Measurements from ENCODE around the gene PLCL1. TPM values are rescaled to one million over a fixed set of nuclear protein-coding genes. Genes with fewer than 3 reads are reported as not detected.

PLCL1 gene
- total RNA-seq, 1 donor from 2014 or later: 0.08 TPM

GRCh38 chr2:197839856-197840255 is 35.5 kb downstream of the PLCL1 start:
- Histone ChIP-seq H3K27me3 (ENCODE audit: control insufficient read depth, insufficient read depth, low read length) (no peaks in the 10 kb centered on the region), H3K4me3 (ENCODE audit: low read depth, low read length) (no peak overlapping the region), H3K36me3 (ENCODE audit: control insufficient read depth, insufficient read depth, low read length) (no peaks in the 10 kb centered on the region)
- TF ChIP-seq CTCF (IDR thresholded peaks at IDR 0.05; ENCODE audit: insufficient read depth, low read length, poor library complexity, severe bottlenecking): no peak
- no peak for DNase-seq (ENCODE audit: low read depth)

- no peak for DNase-seq (ENCODE audit: low read depth)
Measured at GRCh38 chr2:197846128-197846527, 41.7 kb downstream of the PLCL1 start.

GRCh38 chr2:197846777-197847176 is 42.4 kb downstream of the PLCL1 start:
- TF ChIP-seq CTCF (IDR thresholded peaks at IDR 0.05; ENCODE audit: insufficient read depth, low read length, poor library complexity, severe bottlenecking): no peak
- DNase-seq (ENCODE audit: low read depth): no peak
- Histone ChIP-seq H3K36me3 (ENCODE audit: control insufficient read depth, insufficient read depth, low read length) (no peaks in the 10 kb centered on the region), H3K27me3 (ENCODE audit: control insufficient read depth, insufficient read depth, low read length) (no peaks in the 10 kb centered on the region), H3K4me3 (ENCODE audit: low read depth, low read length) (no peak overlapping the region)

More at GRCh38 chr2:197846128-197846527, 41.7 kb downstream of the PLCL1 start:
- Histone ChIP-seq H3K27me3 (ENCODE audit: control insufficient read depth, insufficient read depth, low read length) (no peaks in the 10 kb centered on the region), H3K4me3 (ENCODE audit: low read depth, low read length) (no peak overlapping the region), H3K36me3 (ENCODE audit: control insufficient read depth, insufficient read depth, low read length) (no peaks in the 10 kb centered on the region)
- TF ChIP-seq CTCF (IDR thresholded peaks at IDR 0.05; ENCODE audit: insufficient read depth, low read length, poor library complexity, severe bottlenecking): no peak

GRCh38 chr2:197847651-197848401 is 43.4 kb downstream of the PLCL1 start:
- TF ChIP-seq CTCF (IDR thresholded peaks at IDR 0.05; ENCODE audit: insufficient read depth, low read length, poor library complexity, severe bottlenecking): no peak
- no peak for DNase-seq (ENCODE audit: low read depth)
- Histone ChIP-seq H3K27me3 (ENCODE audit: control insufficient read depth, insufficient read depth, low read length) (no peaks in the 10 kb centered on the region), H3K36me3 (ENCODE audit: control insufficient read depth, insufficient read depth, low read length) (no peaks in the 10 kb centered on the region), H3K4me3 (ENCODE audit: low read depth, low read length) (no peak overlapping the region)

GRCh38 chr2:197848602-197849001 is 44.2 kb downstream of the PLCL1 start:
- Histone ChIP-seq H3K4me3 (ENCODE audit: low read depth, low read length) (no peak overlapping the region), H3K27me3 (ENCODE audit: control insufficient read depth, insufficient read depth, low read length) (no peaks in the 10 kb centered on the region), H3K36me3 (ENCODE audit: control insufficient read depth, insufficient read depth, low read length) (no peaks in the 10 kb centered on the region)
- DNase-seq (ENCODE audit: low read depth): no peak
- no peak for TF ChIP-seq CTCF (IDR thresholded peaks at IDR 0.05; ENCODE audit: insufficient read depth, low read length, poor library complexity, severe bottlenecking)

Measured in kidney epithelial cell (primary cell).